GM12872 (cell line): ENCODE measurements around the gene GLIS1.

Experiments
- TF ChIP-seq, protein P1 (sequence below): IDR thresholded peaks from 3 replicates; pipeline ENCODE4 v1.5.1; 2011; ENCODE audit warnings: low read depth, mild to moderate bottlenecking, low read length, moderate library complexity; ENCODE audit not compliant: insufficient read depth

The GLIS1 gene

DNA sequence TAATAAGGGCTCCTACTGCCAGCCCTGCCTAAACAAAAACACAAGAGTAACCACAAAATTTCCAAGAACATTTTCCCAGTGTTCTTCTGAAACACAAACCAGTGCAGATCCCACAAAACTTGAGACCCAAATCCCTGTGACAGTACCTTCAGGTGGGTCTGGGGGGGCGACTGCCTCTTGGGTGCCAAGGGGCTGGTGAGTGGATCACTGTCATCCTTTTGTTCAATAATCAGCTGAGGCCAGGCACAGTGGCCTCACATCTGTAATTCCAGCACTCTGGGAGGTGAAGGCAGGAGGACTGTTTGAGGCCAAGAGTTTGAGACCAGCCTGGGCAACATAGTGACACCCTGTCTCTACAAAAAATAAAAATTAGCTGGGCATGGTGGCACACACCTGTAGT is 87.6 kb downstream of the GLIS1 start:
- TF ChIP-seq, protein P1, sequence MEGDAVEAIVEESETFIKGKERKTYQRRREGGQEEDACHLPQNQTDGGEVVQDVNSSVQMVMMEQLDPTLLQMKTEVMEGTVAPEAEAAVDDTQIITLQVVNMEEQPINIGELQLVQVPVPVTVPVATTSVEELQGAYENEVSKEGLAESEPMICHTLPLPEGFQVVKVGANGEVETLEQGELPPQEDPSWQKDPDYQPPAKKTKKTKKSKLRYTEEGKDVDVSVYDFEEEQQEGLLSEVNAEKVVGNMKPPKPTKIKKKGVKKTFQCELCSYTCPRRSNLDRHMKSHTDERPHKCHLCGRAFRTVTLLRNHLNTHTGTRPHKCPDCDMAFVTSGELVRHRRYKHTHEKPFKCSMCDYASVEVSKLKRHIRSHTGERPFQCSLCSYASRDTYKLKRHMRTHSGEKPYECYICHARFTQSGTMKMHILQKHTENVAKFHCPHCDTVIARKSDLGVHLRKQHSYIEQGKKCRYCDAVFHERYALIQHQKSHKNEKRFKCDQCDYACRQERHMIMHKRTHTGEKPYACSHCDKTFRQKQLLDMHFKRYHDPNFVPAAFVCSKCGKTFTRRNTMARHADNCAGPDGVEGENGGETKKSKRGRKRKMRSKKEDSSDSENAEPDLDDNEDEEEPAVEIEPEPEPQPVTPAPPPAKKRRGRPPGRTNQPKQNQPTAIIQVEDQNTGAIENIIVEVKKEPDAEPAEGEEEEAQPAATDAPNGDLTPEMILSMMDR, result no peak

DNA sequence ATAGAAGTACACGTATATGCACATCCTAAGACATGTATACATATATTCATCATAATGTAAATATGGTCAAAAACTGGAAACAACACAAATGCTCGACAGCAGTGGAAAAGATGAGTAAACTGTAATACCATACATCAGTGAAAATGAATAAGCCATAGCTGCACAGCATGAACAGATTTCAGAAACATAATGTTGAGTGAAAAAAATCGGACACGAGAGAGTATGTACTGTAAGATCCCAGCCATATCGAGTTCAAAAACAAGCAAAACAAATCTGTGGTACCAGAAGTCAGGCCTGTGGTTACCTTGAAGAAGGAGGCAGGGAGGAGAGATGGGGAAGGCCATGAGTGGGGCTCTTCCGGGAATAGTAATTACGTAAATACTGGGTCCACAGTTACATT is 90.4 kb downstream of the GLIS1 start:
- TF ChIP-seq, protein P1, result no peak

DNA sequence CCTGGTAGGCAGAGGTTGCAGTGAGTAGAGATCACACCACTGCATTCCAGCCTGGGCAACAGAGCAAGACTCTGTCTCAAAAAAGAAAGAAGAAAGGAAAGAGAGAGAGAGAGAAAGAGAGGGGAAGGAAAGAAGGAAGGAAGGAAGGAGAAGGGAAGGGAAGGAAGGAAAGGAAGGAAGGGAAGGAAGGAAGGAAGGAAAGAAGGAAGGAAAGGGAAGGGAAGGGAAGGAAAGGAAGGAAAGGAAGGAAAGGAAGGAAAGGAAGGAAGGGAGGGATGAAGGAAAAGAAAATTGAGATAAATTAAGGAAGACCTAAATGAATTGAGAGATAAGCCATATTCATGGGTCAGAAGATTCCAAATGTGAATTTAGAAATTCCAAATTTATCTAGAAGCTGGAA is 92.2 kb downstream of the GLIS1 start:
- TF ChIP-seq, protein P1, result no peak

DNA sequence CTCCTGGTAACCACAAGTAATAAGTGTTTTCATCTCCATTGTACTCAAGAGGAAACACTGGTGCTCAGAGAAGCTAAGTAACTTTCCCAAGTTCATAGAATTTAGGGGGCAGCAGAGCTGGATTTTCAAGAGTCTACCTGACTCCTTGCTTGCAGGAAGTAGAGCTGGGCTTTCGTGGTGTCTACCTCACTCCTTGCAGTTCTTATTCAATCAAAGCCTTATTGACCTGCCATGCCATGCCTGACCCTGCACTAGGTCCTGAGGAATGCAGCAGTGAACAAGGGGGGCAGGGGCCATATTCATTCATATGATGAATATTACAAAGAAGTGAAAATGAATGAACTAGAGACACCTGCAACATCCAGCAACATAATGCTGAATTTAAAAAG is 93.3 kb downstream of the GLIS1 start:
- TF ChIP-seq, protein P1, result no peak

DNA sequence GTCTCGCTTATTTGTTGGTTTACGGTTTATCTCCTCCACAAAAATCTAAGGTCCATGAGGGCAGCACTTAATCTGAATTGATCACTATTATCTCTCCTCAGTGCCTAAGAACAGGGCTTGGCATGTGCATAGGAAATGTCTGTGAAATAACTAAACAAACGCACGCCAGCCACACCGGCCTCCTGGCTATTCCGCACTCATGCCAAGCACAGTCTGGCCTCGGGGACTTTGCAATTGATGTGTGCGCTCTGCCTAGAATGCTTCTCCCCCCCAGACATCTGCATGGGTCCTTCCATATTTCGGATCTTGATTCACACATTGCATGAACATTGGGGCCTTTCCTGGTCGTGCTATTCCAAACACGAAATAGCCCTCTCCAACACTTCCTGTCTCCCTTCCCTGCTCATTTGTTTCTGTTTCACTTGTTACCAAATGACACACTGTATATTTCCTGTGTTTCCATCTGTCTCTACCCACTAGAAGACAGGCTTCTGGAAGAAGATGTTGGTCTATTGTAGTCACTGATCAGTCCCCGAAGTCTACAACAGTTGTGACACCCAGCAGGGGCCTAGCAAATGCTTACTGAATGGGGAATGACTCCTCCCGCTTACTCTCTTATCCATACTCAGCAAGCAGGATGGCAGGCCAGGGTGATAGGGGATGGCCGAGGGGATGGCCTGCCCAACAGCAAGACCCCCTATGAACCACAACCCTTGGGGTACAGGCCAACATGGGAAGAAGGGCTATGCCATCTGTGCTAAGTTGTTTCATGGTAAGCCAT is 93.9 kb downstream of the GLIS1 start:
- TF ChIP-seq, protein P1, result no peak

DNA sequence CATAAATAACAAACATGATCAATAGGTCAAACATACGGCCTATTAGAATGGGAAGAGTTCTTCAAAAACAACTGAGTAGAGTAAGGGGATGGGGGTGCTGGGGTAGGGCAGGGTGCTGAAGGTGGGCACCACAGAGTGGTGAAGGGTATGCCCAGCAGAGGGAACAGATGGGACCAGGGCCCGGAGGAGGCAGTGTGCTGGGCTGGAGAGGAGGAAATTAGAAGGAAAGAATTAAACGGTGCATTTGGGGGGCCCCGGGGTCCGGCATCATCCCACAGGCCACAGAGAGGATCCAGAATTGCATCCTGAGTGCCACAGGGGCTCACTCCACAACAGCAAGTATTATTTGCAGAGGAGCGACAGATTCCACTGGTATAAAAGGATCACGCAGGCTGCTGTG is 94.5 kb downstream of the GLIS1 start:
- TF ChIP-seq, protein P1, result no peak

DNA sequence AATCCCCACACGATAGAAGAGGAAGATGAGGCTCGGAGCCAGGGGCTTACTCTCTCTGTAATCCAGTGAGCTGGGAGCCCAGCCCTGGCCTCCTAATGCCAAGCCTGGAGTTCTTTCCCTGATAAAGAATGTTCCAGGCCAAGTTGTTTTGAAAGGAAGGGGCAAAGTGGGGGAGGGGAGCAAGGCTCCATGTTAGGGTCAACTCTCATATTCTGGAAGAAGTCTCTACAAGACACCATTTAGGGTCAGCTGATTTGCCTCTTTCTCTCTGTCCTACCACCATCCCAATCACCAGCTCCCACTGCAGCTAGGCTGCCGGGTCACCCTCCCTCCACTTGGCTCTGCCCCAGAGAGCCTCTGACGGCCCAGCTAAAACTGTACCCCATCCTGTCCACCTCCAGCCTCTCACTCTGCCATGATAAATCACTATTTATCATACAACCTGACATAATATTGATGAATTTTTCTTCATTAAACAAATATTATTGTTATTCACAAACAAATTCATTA is 95.0 kb downstream of the GLIS1 start:
- TF ChIP-seq, protein P1, result no peak
